ENCODE measurements around the gene PLEKHO1.

The PLEKHO1 gene, protein sequence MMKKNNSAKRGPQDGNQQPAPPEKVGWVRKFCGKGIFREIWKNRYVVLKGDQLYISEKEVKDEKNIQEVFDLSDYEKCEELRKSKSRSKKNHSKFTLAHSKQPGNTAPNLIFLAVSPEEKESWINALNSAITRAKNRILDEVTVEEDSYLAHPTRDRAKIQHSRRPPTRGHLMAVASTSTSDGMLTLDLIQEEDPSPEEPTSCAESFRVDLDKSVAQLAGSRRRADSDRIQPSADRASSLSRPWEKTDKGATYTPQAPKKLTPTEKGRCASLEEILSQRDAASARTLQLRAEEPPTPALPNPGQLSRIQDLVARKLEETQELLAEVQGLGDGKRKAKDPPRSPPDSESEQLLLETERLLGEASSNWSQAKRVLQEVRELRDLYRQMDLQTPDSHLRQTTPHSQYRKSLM

DNA sequence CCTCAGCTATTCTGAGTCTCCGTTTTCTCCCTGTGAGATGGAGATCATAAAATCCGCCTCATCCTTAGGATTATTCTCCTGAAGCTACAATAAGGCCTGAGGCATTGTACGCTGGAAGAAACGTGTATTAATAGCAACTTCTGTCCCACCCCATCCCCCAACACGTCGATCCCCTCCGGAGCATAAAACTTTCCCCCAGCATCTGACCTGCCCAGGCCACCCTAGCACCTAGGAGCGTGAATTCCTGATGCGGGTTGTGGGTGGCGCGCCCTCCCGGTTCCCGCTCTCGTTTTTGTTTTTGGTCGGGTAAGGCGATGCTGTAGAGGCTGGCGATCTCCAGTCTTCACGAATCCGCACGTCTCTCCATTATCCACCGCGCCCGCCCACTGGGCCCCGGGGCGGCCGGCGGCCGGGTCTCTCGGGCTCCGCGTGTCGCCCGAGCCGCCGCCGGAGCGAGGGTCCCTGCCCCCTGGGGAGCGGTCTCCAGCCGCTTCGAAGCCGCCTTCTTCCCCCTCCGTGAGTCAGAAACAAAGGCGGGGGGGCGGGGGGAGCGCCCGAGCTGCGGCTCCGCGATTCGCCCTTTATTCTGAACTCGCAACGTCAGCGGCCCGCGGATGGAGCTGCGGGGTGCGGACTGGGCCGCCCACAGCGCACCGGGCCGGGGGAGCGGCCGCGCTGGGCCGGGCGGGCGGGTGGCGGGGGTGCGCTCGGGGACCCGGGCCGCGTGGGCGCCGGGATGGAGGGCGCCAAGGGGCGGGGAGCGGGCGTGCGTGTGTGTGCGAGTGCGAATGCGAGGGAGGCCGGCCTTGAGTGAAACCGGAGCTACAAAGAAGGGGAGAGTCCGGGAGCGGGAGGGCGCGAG, at the start of gene PLEKHO1:
Gene PLEKHO1, plus strand, starts transcription at position 646 of the 862 bp plus-strand sequence. CDS start 342 bp downstream, outside the sequence.
- Mint-ChIP-seq H3K4me3 (peak within 1 kb of the TSS; percentile 97), H3K36me3 (ENCODE audit: low read depth) (peaks cover 73% of the 10 kb centered on the region), H3K27ac (peak within 1 kb of the TSS; percentile 92), H3K9me3 (no peaks in the 10 kb centered on the region), H3K4me1 (ENCODE audit: low read depth) (peaks cover 68% of the 10 kb centered on the region), H3K27me3 (peaks cover 2% of the 10 kb centered on the region)
- intact Hi-C loops (cut with micrococcal nuclease): loop anchor here (1.0 to 10.0 kb wide), 3 partner anchors 9 to 55 kb away; no protein-coding TSS in a partner anchor

DNA sequence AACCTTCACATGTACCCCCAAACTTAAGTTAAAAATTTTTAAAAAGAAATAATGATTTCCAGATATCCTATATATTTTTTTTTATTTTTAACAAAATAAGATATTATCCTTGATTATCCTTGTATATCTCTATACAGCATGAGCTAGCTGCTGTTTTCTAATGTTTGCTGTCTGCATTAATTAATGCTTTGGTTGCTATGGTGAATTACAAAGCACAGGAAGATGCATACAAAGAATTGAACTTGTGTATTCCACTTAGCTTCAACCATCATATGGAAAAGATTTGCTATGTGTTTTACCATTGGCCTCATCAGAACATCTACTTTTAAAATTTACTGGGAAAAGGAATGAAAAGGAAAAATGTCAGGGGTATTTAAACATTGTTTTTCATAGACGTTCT, 46.7 kb upstream of the PLEKHO1 start:
- Mint-ChIP-seq H3K36me3 (ENCODE audit: low read depth) (peaks cover 45% of the 10 kb centered on the region), H3K4me3 (no peak overlapping the region), H3K4me1 (ENCODE audit: low read depth) (peaks cover 20% of the 10 kb centered on the region), H3K27me3 (no peaks in the 10 kb centered on the region), H3K27ac (no peak overlapping the region), H3K9me3 (no peaks in the 10 kb centered on the region)
- intact Hi-C loops (cut with micrococcal nuclease): no loop called here

DNA sequence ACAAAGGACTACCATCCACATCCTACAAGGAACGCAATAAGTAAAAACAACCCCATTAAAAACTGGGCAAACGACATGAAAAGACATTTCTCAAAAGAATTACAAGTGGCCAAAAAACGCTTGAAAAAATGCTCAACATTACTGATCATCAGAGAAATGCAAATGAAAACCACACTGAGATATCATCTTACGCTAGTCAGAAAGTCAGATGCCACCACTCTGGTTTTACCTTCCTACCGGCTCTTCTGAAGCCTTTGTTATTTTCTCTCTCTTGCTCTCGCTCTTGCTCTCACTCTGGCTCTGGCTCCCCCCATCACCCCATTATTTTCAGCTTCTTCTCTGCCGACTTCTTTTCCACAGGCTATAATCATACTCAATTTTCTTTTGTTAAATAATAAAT, 43.4 kb upstream of the PLEKHO1 start:
- intact Hi-C loops (cut with micrococcal nuclease): no loop called here
- Mint-ChIP-seq H3K27me3 (no peaks in the 10 kb centered on the region), H3K9me3 (no peaks in the 10 kb centered on the region), H3K36me3 (ENCODE audit: low read depth) (peaks cover 35% of the 10 kb centered on the region), H3K27ac (no peak overlapping the region), H3K4me3 (no peak overlapping the region), H3K4me1 (ENCODE audit: low read depth) (peaks cover 6% of the 10 kb centered on the region)

DNA sequence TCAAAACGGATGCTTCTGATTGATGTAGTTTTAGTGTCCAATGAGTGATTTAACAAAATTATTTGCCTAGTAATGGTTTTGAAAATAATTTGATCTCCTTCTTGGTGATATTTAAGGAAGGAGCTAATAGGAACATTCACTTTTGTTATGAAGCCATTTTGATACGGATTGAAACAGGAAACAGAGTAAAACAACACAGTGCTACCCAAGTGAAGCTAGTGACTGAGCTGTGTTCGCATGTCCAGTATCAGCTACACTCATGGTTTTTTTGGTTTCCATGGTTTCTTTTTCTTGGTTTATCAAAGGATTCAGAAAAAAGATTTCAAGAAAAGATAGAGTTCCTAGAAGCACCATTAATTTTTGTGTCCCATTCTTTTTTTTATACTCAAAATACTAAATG, 40.1 kb upstream of the PLEKHO1 start:
- intact Hi-C loops (cut with micrococcal nuclease): no loop called here
- Mint-ChIP-seq H3K4me3 (no peak overlapping the region), H3K36me3 (ENCODE audit: low read depth) (peaks cover 47% of the 10 kb centered on the region), H3K27ac (no peak overlapping the region), H3K9me3 (no peaks in the 10 kb centered on the region), H3K4me1 (ENCODE audit: low read depth) (no peaks in the 10 kb centered on the region), H3K27me3 (no peaks in the 10 kb centered on the region)

DNA sequence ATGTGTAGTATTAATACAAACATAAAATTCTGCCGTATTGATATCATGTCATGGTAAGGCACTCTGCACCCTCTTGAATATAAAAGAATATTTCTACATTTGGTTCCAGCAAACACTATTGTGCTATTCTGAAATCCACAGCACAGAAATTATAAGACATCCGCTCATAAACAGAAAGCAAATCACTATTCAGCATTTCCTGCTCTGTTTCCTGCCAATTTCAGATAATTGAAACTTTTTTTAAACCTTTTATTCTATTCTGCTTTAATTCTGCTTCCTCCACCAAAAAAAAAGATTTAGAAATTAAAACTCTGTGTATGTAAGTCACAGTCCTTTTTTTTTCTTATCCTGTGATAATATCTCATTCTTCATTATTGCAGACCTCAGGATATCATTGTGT, 39.6 kb upstream of the PLEKHO1 start:
- peaks cover 47% of the 10 kb centered on the region for H3K36me3 Mint-ChIP-seq (ENCODE audit: low read depth)

DNA sequence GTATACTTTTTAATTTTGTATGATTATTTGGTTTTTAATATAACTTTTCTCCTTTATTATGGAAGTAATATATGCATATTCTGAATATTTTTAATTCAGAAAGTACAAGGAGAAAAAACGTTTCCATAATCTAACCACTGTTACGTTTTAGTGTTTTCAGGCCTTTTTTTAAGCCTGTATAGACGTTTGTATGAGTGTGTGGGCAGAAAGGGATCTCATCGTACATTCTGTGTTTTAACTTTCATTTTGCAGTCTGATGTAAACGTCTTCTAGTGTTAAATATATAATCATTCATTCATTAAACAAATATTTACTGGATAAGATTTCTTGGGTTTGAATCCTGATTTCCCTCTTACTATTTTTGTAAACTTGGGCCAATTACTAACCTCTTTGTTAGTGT, 38.0 kb upstream of the PLEKHO1 start:
- Mint-ChIP-seq H3K36me3 (ENCODE audit: low read depth) (peaks cover 48% of the 10 kb centered on the region), H3K27me3 (no peaks in the 10 kb centered on the region), H3K4me3 (no peak overlapping the region), H3K9me3 (peaks cover 9% of the 10 kb centered on the region), H3K27ac (no peak overlapping the region), H3K4me1 (ENCODE audit: low read depth) (peaks cover 8% of the 10 kb centered on the region)
- intact Hi-C loops (cut with micrococcal nuclease): no loop called here

More for the DNA sequence above, 39.6 kb upstream of the PLEKHO1 start:
- Mint-ChIP-seq H3K27me3 (no peaks in the 10 kb centered on the region), H3K27ac (no peak overlapping the region), H3K4me3 (no peak overlapping the region), H3K9me3 (peaks cover 5% of the 10 kb centered on the region), H3K4me1 (ENCODE audit: low read depth) (no peaks in the 10 kb centered on the region)
- intact Hi-C loops (cut with micrococcal nuclease): no loop called here

DNA sequence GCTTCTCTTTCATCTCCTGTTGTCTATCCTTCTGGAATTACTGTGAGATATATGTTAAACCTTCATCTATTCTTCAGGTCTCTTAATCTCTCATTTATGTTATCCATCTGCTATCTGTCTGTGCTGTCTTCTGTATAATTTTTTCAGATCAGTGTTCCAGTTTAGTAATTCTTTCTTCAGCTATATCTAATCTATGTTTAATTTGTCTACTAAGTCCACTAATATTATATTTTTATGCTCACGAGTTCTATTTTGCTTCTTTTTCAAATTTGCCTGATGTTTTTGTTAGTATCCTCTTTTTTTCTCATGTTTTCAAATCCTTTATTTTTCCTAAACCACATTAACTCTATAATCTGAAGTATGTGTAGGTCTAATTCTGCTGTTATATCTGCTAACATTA, 34.6 kb upstream of the PLEKHO1 start:
- H3K4me3 Mint-ChIP-seq: no peak overlapping the region
- peaks cover 9% of the 10 kb centered on the region for H3K9me3 Mint-ChIP-seq
- no peaks in the 10 kb centered on the region for H3K27me3 Mint-ChIP-seq
- intact Hi-C loops (cut with micrococcal nuclease): no loop called here
- no peak overlapping the region for H3K27ac Mint-ChIP-seq
- H3K36me3 Mint-ChIP-seq (ENCODE audit: low read depth): peaks cover 42% of the 10 kb centered on the region
- H3K4me1 Mint-ChIP-seq (ENCODE audit: low read depth): peaks cover 8% of the 10 kb centered on the region

DNA sequence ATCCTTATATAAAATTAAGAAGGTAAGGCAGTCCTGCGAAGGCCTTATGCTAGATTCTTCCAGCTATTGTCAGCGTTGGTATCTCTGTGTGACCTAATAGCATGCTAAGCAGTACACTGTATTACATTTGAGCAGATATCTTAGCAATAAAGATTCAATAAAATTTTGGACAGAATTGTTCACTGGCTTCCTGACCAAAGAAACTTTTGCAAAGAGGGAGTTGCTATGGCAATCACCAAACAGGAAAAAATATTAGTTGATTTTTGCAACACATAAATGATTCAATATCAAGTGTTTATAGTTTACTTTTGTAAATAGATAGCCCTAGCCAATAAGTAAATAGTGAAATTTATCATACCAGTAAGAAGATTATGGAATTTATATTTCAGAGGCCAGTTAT, 31.0 kb upstream of the PLEKHO1 start:
- Mint-ChIP-seq H3K36me3 (ENCODE audit: low read depth) (peaks cover 36% of the 10 kb centered on the region), H3K27ac (no peak overlapping the region), H3K27me3 (no peaks in the 10 kb centered on the region), H3K4me1 (ENCODE audit: low read depth) (peaks cover 17% of the 10 kb centered on the region), H3K4me3 (no peak overlapping the region), H3K9me3 (peaks cover 9% of the 10 kb centered on the region)
- intact Hi-C loops (cut with micrococcal nuclease): no loop called here

DNA sequence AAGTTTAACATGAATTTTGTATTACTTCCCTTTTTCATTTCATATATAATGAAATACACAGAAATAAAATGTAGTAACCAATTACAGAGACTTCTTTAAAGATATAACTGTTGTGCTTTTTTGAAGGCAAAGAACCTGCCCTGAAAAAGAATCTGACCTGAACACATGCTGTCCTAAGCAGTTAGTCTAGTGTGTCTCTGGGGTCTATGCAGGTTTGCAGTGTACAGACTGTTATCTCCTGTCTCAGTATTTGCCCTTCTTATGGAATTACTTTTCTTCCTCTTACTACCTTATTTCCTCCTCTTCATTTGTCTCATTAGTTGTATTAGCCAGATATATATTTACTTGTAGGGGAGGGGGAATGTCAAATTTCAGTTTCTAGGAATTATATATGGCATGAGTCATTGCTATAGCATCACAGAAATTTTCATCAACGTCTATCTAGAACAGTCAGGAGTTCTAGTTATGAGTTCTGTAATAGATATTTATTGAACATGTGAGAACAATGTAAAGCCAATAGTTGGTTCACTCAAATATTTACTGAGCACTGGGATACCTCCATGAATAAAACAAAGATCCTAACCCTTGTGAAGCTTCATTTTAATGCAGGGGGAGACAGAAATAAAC, 28.4 kb upstream of the PLEKHO1 start:
- H3K27ac Mint-ChIP-seq: no peak overlapping the region
- H3K4me3 Mint-ChIP-seq: no peak overlapping the region
- intact Hi-C loops (cut with micrococcal nuclease): no loop called here
- no peaks in the 10 kb centered on the region for H3K9me3 Mint-ChIP-seq
- H3K27me3 Mint-ChIP-seq: no peaks in the 10 kb centered on the region
- peaks cover 18% of the 10 kb centered on the region for H3K36me3 Mint-ChIP-seq (ENCODE audit: low read depth)
- peaks cover 9% of the 10 kb centered on the region for H3K4me1 Mint-ChIP-seq (ENCODE audit: low read depth)

DNA sequence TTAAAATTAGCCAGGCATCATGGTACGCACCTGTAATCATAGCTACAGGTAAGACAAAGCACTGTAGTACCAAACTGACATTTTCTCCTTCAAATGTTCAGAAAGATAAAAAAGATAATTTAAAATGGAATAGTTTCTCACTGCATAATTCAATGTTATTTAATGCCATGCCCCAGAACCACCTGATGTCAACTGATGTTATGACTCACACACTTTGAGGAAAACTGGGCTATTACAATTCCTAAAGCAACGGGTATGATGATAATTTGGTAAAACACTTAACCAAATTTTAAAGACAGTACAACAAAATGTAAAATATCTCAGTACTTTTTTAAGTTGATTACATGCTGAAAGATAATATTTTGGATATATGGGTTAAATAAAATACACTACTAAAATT, 22.9 kb upstream of the PLEKHO1 start:
- H3K27ac Mint-ChIP-seq: no peak overlapping the region
- peaks cover 40% of the 10 kb centered on the region for H3K36me3 Mint-ChIP-seq (ENCODE audit: low read depth)
- H3K9me3 Mint-ChIP-seq: no peaks in the 10 kb centered on the region
- intact Hi-C loops (cut with micrococcal nuclease): no loop called here
- no peaks in the 10 kb centered on the region for H3K27me3 Mint-ChIP-seq
- no peak overlapping the region for H3K4me3 Mint-ChIP-seq
- no peaks in the 10 kb centered on the region for H3K4me1 Mint-ChIP-seq (ENCODE audit: low read depth)

DNA sequence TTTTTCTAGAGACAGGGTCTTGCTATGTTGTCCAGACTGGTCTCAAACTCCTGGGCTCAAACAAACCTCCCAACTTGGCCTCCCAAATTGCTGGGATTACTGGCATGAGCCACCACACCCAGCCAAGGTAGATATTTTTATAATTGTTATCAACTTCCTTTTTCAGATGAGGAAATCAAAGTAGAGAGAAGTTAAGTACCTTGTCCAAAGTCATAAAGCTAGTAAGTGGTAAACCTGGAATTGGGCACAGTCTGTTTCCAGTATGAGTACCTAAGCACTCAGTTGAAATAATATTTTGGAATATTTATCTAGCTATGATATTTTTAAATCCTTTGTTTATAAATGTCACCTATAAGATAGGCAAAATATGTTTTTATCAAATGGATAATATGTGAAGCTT, 22.3 kb upstream of the PLEKHO1 start:
- Mint-ChIP-seq H3K27me3 (no peaks in the 10 kb centered on the region), H3K9me3 (no peaks in the 10 kb centered on the region), H3K36me3 (ENCODE audit: low read depth) (peaks cover 34% of the 10 kb centered on the region), H3K4me3 (no peak overlapping the region), H3K27ac (no peak overlapping the region), H3K4me1 (ENCODE audit: low read depth) (no peaks in the 10 kb centered on the region)
- intact Hi-C loops (cut with micrococcal nuclease): no loop called here

DNA sequence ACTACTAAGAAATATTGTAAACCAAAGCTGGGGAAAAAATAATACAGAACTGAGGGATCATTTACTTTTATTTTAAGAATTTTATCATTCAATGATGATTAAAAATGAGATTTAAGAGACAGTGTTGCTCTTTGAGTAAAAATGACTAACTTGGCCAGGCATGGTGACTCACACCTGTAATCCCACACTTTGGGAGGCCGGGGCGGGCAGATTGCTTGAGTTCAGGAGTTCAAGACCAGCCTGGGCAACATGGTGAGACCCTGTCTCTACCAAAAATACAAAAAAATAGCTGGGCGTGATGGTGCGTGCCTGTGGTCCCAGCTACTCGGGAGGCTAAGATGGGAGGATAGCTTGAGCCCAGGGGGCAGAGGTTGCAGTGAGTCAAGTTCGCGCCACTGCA, 21.8 kb upstream of the PLEKHO1 start:
- no peaks in the 10 kb centered on the region for H3K27me3 Mint-ChIP-seq
- H3K4me3 Mint-ChIP-seq: no peak overlapping the region
- no peak overlapping the region for H3K27ac Mint-ChIP-seq
- H3K36me3 Mint-ChIP-seq (ENCODE audit: low read depth): peaks cover 30% of the 10 kb centered on the region
- no peaks in the 10 kb centered on the region for H3K4me1 Mint-ChIP-seq (ENCODE audit: low read depth)
- H3K9me3 Mint-ChIP-seq: no peaks in the 10 kb centered on the region
- intact Hi-C loops (cut with micrococcal nuclease): no loop called here

DNA sequence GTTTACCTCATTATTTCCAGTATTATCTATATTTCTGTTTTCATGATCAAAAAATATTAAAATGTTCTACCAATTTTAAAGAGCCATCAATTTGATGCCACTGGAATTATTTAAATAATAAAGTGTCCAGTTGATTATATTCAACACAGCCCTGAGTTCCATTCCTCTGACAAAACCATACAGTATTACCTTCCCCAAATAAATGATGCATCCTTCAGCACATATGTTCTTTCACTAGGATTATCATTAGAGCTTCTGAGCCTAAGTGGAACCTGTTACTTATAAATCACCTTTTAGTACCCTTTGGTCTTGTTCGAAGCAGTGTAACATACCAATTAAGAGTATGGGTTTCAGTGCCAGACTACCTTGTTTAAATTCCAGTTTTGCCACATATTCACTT, 17.3 kb upstream of the PLEKHO1 start:
- H3K4me3 Mint-ChIP-seq: no peak overlapping the region
- H3K36me3 Mint-ChIP-seq (ENCODE audit: low read depth): peaks cover 26% of the 10 kb centered on the region
- H3K27me3 Mint-ChIP-seq: no peaks in the 10 kb centered on the region
- intact Hi-C loops (cut with micrococcal nuclease): no loop called here
- H3K27ac Mint-ChIP-seq: no peak overlapping the region
- H3K9me3 Mint-ChIP-seq: no peaks in the 10 kb centered on the region
- H3K4me1 Mint-ChIP-seq (ENCODE audit: low read depth): no peaks in the 10 kb centered on the region

DNA sequence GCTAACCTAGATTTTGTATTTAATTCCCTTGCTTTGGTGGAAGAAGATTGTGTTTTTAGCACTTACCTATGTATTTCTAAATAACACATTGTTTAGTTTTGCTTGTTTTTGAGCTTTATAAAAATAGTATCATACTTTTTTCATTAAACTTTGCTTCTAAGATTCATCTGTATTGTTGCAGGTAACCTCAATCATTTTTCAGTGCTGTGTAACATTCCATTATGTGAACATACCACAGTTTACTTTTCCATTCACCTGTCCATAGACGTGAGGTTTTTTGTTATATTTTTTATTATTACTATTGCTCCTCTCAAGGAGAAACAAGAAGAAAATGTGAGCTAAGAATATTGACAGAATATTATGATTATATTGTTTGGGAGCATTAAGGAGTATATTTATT, 15.2 kb upstream of the PLEKHO1 start:
- Mint-ChIP-seq H3K9me3 (no peaks in the 10 kb centered on the region), H3K4me1 (ENCODE audit: low read depth) (no peaks in the 10 kb centered on the region), H3K4me3 (no peak overlapping the region), H3K36me3 (ENCODE audit: low read depth) (peaks cover 12% of the 10 kb centered on the region), H3K27ac (no peak overlapping the region), H3K27me3 (no peaks in the 10 kb centered on the region)
- intact Hi-C loops (cut with micrococcal nuclease): no loop called here
